ENCODE results near the gene TAPBPL. TPM values are rescaled to one million over a fixed set of nuclear protein-coding genes. Genes with fewer than 3 reads are reported as not detected.
A peak's percentile ranks its signal among the peaks of the same experiment; 100 is the strongest.

Gene TAPBPL
- total RNA-seq, 1 experiment from 2014 or later = 15.4 TPM

- no peak for DNase-seq (ENCODE audit: low read depth)
These were observed 15.7 kb upstream of the TAPBPL start for GRCh38 chr12:6435961-6436715.

GRCh38 chr12:6437586-6437985 is 14.3 kb upstream of the TAPBPL start:
- no peak for DNase-seq (ENCODE audit: low read depth)

- DNase-seq (ENCODE audit: low read depth) = no peak
These were observed 13.5 kb upstream of the TAPBPL start for GRCh38 chr12:6438345-6438744.

- DNase-seq (ENCODE audit: low read depth) = no peak
These were observed 11.5 kb upstream of the TAPBPL start for GRCh38 chr12:6440391-6440790.

GRCh38 chr12:6442836-6443235 is 9.0 kb upstream of the TAPBPL start:
- no peak for DNase-seq (ENCODE audit: low read depth)

GRCh38 chr12:6443361-6443983 is 8.4 kb upstream of the TAPBPL start:
- DNase-seq (ENCODE audit: low read depth) = no peak

- no peak for DNase-seq (ENCODE audit: low read depth)
These were observed 7.8 kb upstream of the TAPBPL start for GRCh38 chr12:6444031-6444430.

GRCh38 chr12:6444704-6445688 is 6.8 kb upstream of the TAPBPL start, which contains the start of gene CD27:
CD27 (plus strand) TSS chr12:6444955; CDS start chr12:6445096, 141 bp downstream.
- DNase-seq (ENCODE audit: low read depth) = no peak

- no peak for DNase-seq (ENCODE audit: low read depth)
These were observed 1.6 kb upstream of the TAPBPL start for GRCh38 chr12:6450091-6450868.

GRCh38 chr12:6450869-6451347 is 934 bp upstream of the TAPBPL start:
- DNase-seq (ENCODE audit: low read depth) = no peak

- DNase-seq (ENCODE audit: low read depth) = no peak
These were observed 552 bp downstream of the TAPBPL start for GRCh38 chr12:6452245-6452943.

- no peak for DNase-seq (ENCODE audit: low read depth)
These were observed 1.2 kb downstream of the TAPBPL start for GRCh38 chr12:6452944-6453630.

GRCh38 chr12:6457220-6457945 is 5.5 kb downstream of the TAPBPL start:
- no peak for DNase-seq (ENCODE audit: low read depth)

GRCh38 chr12:6458281-6459003 is 6.6 kb downstream of the TAPBPL start:
- no peak for DNase-seq (ENCODE audit: low read depth)

GRCh38 chr12:6459004-6459337 is 7.1 kb downstream of the TAPBPL start:
- DNase-seq (ENCODE audit: low read depth) = no peak

- no peak for DNase-seq (ENCODE audit: low read depth)
These were observed 9.0 kb downstream of the TAPBPL start for GRCh38 chr12:6460751-6461371.

- peak; percentile 53 for DNase-seq (ENCODE audit: low read depth)
These were observed 9.8 kb downstream of the TAPBPL start for GRCh38 chr12:6461401-6462233.

All from RPMI7951 (cell line).